AG09309 (cell line): ENCODE data around the gene TBX6.
"Not testable (repeated sequence)": the region's sequence is repeated elsewhere in the genome, so short reads cannot be mapped to it uniquely, and the experiment has no call there.

Source experiments
- DNase-seq: peaks from one replicate; pipeline ENCODE4 v3.0.0-alpha.2; 2010; ENCODE audit warnings: low read depth
- H3K4me3 ChIP-seq: 2 replicates; pipeline ENCODE4 v1.5.1; 2011; ENCODE audit warnings: mild to moderate bottlenecking, low read depth, low read length, moderate library complexity; ENCODE audit not compliant: control insufficient read depth
- CTCF ChIP-seq: IDR thresholded peaks from 2 replicates; pipeline ENCODE4 v1.5.1; 2011; ENCODE audit warnings: mild to moderate bottlenecking, low read depth, low read length, inconsistent platforms; ENCODE audit not compliant: insufficient read depth, control insufficient read depth; ENCODE audit errors: missing control alignments

The TBX6 gene

GRCh38 chr16:30046178-30046577, 45.5 kb downstream of the TBX6 start:
- no peak for TF ChIP-seq CTCF
- H3K4me3 ChIP-seq, result no peak overlapping the region
- no peak for DNase-seq

- DNase-seq, result no peak
- TF ChIP-seq CTCF, result peak; percentile 41
- no peak overlapping the region for H3K4me3 ChIP-seq
Measured at GRCh38 chr16:30041841-30042240, 49.9 kb downstream of the TBX6 start.

GRCh38 chr16:30040690-30041089, 51.0 kb downstream of the TBX6 start:
- H3K4me3 ChIP-seq, DNase-seq: not testable (repeated sequence)

- H3K4me3 ChIP-seq, result no peak overlapping the region
- TF ChIP-seq CTCF, result no peak
- no peak for DNase-seq
Measured at GRCh38 chr16:30040221-30040620, 51.5 kb downstream of the TBX6 start.
